Gastrocnemius medialis (tissue), 4 donors: ENCODE data around the gene RAB4B. TPM values are rescaled to one million over a fixed set of nuclear protein-coding genes. Genes with fewer than 3 reads are reported as not detected.
"Not testable (repeated sequence)": the region's sequence is repeated elsewhere in the genome, so short reads cannot be mapped to it uniquely, and the experiment has no call there.

ENCODE experiments used
- ATAC-seq, 2 donors: fragments of 150-250 bp; one replicate each; pipeline ENCODE4 v1.9.1; 2016
- DNase-seq, 2 donors: peaks; one replicate each; pipeline ENCODE4 v3.0.0-alpha.2; 2019
- H3K27ac ChIP-seq, 4 donors: fragments of 200-600 bp; sonication (generic); 1 replicate in 1 of 4; 2 replicates in 3 of 4; pipeline ENCODE4 v1.5.1; 2016 to 2018; ENCODE audit warnings: mild to moderate bottlenecking in 2 of 4, moderate library complexity in 1 of 4
- H3K27me3 ChIP-seq, 3 donors: fragments of 200-600 bp; sonication (generic) in 2 of 3; 1 replicate in 1 of 3; 2 replicates in 2 of 3; pipeline versions ENCODE4 v1.5.1 to v1.6.0; 2016 to 2019; ENCODE audit warnings: mild to moderate bottlenecking in 1 of 3, moderate library complexity in 1 of 3
- H3K36me3 ChIP-seq, 2 donors: fragments of 200-600 bp; sonication (generic) in 1 of 2; one replicate each; pipeline ENCODE4 v1.5.1; 2017 to 2018
- H3K4me1 ChIP-seq, 2 donors: fragments of 200-600 bp; sonication (generic) in 1 of 2; one replicate each; pipeline ENCODE4 v1.5.1; 2016 to 2017; ENCODE audit warnings: mild to moderate bottlenecking in 2 of 2
- H3K4me3 ChIP-seq, 4 donors: fragments of 200-600 bp; sonication (generic) in 3 of 4; 1 replicate in 1 of 4; 2 replicates in 3 of 4; pipeline ENCODE4 v1.5.1; 2016 to 2019; ENCODE audit warnings: mild to moderate bottlenecking in 2 of 4
- H3K9me3 ChIP-seq, 3 donors: fragments of 200-600 bp; sonication (generic) in 2 of 3; 1 replicate in 1 of 3; 2 replicates in 2 of 3; pipeline ENCODE4 v1.5.1; 2016 to 2019
- POLR2A ChIP-seq, 2 donors: fragments of 450-650 bp; IDR thresholded peaks; one replicate each; pipeline ENCODE4 v1.6.1; 2017; ENCODE audit warnings: antibody characterized with exemption in 2 of 2, mild to moderate bottlenecking in 2 of 2, moderate library complexity in 2 of 2
- in situ Hi-C, 4 donors: fragments of 200-750 bp; cut with MboI; loops; one replicate each; pipeline versions ENCODE4 v1.15.0 to v1.8.0; 2017; ENCODE audit warnings: low sequenced_read_pairs in 4 of 4
- intact Hi-C: fragments of 100-400 bp; cut with DNase I; formaldehyde crosslinking; loops from one replicate; pipeline ENCODE4 v1.15.1; 2023; ENCODE audit warnings: low total_unique reads
- total RNA-seq, 4 donors: library from RNA; depleted of rRNA; stranded (reverse); fragments of >200 nt; gene quantifications; one replicate each; pipeline versions ENCODE4 v1.1.0 to v1.2.3, GENCODE V29; 2016
- TF ChIP-seq, protein P1 (sequence below), 5 experiments: fragments of 450-650 bp in 3 of 5; fragments of 200-600 bp in 2 of 5; sonication (generic) in 2 of 5; IDR thresholded peaks in 4 of 5; conservative IDR thresholded peaks in 1 of 5; 1 replicate in 4 of 5; 2 replicates in 1 of 5; pipeline ENCODE4 v1.5.1; 2016 to 2019; ENCODE audit warnings: antibody characterized with exemption in 5 of 5, mild to moderate bottlenecking in 3 of 5, moderate library complexity in 3 of 5

The RAB4B gene
- total RNA-seq, 4 donors from 2014 or later: 14.9 to 27.2 (median 19.7) TPM

DNA sequence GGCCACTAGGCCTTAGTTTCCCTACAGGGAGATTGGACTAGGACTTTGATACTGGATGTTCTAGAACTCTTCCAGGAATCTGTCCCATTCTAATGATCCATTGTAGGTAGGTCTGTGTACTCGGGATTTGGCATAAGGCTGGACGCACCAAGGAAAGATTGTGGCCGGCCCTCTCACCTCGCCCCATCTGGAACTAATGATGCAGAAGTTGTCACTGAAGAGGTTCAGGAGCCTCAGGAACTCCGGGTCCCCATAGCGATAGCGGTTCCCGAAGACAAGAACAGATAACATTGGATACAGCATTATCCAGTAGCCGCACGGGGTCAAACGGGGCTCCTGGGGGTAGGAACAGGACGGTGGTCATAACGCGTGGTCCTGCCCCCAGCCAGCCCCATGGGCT lies 32.1 kb downstream of the RAB4B start:
- H3K4me1 ChIP-seq: peaks cover 35 to 40% of the 10 kb centered on the region in 2 donors
- ATAC-seq (no peak), DNase-seq (no peak)
- H3K27ac ChIP-seq: peak overlapping the region; percentile 56 to 75 (median 66)
- H3K27me3 ChIP-seq: no peaks in the 10 kb centered on the region
- H3K36me3 ChIP-seq: peaks cover 0 to 20% of the 10 kb centered on the region in 2 donors
- H3K4me3 ChIP-seq: peak overlapping the region; percentile 59 to 70 (median 60)
- TF ChIP-seq, protein P1, sequence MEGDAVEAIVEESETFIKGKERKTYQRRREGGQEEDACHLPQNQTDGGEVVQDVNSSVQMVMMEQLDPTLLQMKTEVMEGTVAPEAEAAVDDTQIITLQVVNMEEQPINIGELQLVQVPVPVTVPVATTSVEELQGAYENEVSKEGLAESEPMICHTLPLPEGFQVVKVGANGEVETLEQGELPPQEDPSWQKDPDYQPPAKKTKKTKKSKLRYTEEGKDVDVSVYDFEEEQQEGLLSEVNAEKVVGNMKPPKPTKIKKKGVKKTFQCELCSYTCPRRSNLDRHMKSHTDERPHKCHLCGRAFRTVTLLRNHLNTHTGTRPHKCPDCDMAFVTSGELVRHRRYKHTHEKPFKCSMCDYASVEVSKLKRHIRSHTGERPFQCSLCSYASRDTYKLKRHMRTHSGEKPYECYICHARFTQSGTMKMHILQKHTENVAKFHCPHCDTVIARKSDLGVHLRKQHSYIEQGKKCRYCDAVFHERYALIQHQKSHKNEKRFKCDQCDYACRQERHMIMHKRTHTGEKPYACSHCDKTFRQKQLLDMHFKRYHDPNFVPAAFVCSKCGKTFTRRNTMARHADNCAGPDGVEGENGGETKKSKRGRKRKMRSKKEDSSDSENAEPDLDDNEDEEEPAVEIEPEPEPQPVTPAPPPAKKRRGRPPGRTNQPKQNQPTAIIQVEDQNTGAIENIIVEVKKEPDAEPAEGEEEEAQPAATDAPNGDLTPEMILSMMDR (IDR thresholded peaks at IDR 0.05 in 4 of 5, conservative IDR thresholded peaks at IDR 0.05 in 1 of 5): no peak
- in situ Hi-C loops (loop anchor here in 1 of 4 donors (10.0 kb wide), 1 partner anchor 55 kb away; the partner anchor contains the start of genes ACTMAP and SNRPA), intact Hi-C loops (loop anchor here (5.0 kb wide), 1 partner anchor 322 kb away; no protein-coding TSS in a partner anchor)
- no peaks in the 10 kb centered on the region for H3K9me3 ChIP-seq

DNA sequence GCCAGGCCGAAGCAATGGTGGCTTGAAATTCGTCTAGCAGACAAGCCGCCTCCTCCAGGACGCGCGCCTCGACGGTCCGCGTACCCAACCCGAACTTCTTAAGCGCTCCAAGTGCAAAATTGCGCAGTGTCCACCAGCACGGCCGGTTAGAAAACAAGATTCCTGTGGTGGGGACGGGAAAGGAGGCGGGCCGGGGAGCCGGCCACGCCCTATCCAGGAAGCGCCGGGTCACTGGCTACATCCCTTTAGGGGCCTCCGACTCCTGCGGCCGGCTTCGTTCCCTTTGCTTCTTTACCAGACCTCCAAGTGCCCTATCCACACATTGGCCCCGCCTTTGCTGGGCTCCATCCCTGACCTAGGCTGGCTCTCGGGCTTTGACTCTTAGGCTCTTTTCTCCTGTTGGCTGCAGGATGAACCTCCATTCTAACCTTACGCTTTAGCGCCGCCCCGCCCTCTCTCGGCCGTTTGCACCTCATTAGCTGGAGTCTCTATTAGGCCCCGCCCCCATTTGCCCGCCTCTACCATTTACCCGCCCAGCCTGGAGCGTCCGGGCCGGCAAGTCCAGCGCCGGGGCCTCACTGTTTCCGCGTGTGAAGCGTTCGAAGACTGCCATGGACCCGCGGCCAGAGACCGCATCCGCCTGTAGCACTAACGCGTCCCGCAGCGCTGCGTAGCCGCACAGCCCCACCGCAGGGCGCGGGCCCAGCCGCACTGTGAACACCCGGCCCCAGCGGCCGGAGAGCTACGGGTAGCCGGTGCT lies 32.8 kb downstream of the RAB4B start:
- ATAC-seq (peak; percentile 91 to 95), DNase-seq (peak; percentile 52 to 74)
- H3K27me3 ChIP-seq, H3K9me3 ChIP-seq: not testable (repeated sequence)
- Histone ChIP-seq H3K4me1 (peaks cover 28 to 33% of the 10 kb centered on the region in 2 donors), H3K27ac (peak overlapping the region; percentile 57 to 75 (median 66)), H3K4me3 (peak overlapping the region; percentile 59 to 70 (median 60)), H3K36me3 (peaks cover 0 to 20% of the 10 kb centered on the region in 2 donors)
- intact Hi-C loops (loop anchor here (5.0 kb wide), 1 partner anchor 321 kb away; no protein-coding TSS in a partner anchor), in situ Hi-C loops (loop anchor here in 1 of 4 donors (10.0 kb wide), 1 partner anchor 56 kb away; the partner anchor contains the start of genes ACTMAP and SNRPA)

DNA sequence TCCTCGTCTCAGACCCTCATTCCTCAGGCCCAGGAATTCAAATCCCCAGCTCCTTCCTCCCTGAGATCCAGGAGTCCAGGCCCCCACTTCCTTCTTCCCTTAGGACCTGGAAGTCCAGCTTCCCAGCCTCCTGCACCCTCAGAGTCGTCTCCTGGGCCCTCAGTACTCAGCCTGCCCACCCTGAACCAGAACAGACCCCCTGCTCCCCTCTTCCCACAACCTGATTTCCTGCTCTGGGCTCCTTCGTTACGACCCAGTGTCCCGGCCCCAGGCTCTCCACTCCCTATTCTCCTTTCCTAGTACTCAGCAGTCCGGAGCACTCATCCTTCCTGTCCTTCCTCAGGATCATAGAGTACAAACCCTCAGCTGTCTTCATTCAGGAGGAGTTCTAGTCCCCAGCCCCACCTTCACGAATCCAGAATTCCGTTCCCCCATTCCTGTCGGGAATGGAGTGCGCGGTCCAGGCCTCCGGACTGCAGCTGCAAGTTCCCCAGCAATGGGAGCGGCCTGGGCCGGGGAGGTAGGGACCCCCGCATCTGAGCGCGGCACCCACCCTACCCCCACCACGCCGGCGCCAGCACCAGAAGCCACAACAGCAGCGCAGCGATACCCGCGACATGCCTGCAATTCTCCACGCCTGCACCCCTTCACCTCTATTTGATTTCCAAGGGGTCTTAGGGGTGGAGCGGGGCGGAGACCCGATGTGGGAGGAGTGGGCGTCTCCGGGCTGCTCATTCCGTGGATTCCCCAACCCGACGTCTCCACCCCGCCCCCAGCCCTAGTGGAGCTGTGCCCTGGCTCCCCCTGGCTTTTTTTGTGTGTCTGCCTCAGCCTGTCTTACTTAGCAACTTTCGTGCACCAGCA lies 33.7 kb downstream of the RAB4B start:
- intact Hi-C loops: loop anchor here (5.0 kb wide), 1 partner anchor 321 kb away; no protein-coding TSS in a partner anchor
- ATAC-seq: no peak
- in situ Hi-C loops: loop anchor here in 1 of 4 donors (10.0 kb wide), 1 partner anchor 57 kb away; the partner anchor contains the start of genes ACTMAP and SNRPA

DNA sequence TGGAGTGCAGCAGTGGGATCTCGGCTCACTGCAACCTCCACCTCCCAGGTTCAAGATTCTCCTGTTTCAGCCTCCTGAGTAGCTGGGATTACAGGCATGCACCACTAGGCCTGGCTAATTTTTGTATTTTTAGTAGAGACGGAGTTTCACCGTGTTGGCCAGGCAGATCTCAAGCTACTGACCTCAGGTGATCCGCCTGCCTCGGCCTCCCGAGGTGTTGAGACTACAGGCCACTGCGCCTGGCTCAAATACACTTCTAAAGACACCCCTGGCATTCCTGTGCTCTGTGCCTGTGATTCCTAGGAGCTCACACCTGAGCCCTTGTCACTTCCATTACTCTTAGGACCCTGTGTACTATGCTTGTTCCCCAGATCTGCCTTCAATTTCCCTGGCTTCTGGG lies 34.5 kb downstream of the RAB4B start:
- intact Hi-C loops (loop anchor here (5.0 kb wide), 1 partner anchor 320 kb away; no protein-coding TSS in a partner anchor), in situ Hi-C loops (loop anchor here in 1 of 4 donors (10.0 kb wide), 1 partner anchor 58 kb away; the partner anchor contains the start of genes ACTMAP and SNRPA)
- H3K9me3 ChIP-seq, H3K27me3 ChIP-seq, H3K27ac ChIP-seq, H3K4me3 ChIP-seq, ATAC-seq, DNase-seq: not testable (repeated sequence)
- Histone ChIP-seq H3K36me3 (peaks cover 0 to 12% of the 10 kb centered on the region in 2 donors), H3K4me1 (peaks cover 14 to 16% of the 10 kb centered on the region in 2 donors)

More for the DNA sequence above, 33.7 kb downstream of the RAB4B start:
- H3K4me1 ChIP-seq: peaks cover 20 to 24% of the 10 kb centered on the region in 2 donors
- peak overlapping the region; percentile 59 to 70 (median 60) for H3K4me3 ChIP-seq
- no peaks in the 10 kb centered on the region for H3K9me3 ChIP-seq
- DNase-seq: no peak
- H3K27ac ChIP-seq: peak overlapping the region; percentile 57 to 75 (median 62)
- peaks cover 0 to 20% of the 10 kb centered on the region in 2 donors for H3K36me3 ChIP-seq
- H3K27me3 ChIP-seq: no peaks in the 10 kb centered on the region
- TF ChIP-seq POLR2A (IDR thresholded peaks at IDR 0.05): no peak
- TF ChIP-seq, protein P1 (IDR thresholded peaks at IDR 0.05 in 4 of 5, conservative IDR thresholded peaks at IDR 0.05 in 1 of 5): no peak

DNA sequence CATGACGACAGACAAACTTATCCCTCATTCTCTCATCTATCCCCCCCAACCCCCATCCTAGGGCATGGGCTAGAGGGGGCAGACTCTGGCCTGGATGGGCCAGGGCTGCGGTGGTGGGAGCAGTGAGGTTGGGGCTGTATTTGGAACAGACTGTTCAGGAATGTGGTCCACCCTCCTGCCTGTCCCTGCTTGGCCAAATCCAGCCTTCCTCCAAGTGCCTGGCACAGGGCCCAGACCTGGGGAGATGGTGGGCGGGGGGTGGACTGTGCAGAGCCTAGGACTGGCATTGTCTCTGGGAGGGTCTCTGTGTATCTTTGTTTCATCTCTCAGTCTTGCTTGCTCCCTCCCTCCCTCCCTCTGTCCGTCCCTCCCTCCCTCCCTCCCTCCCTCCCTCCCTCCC lies 35.1 kb downstream of the RAB4B start:
- no peaks in the 10 kb centered on the region for H3K27me3 ChIP-seq
- no peak for TF ChIP-seq POLR2A (IDR thresholded peaks at IDR 0.05)
- ATAC-seq (no peak), DNase-seq (no peak)
- H3K36me3 ChIP-seq: peaks cover 0 to 6% of the 10 kb centered on the region in 2 donors
- no peak overlapping the region for H3K4me3 ChIP-seq
- in situ Hi-C loops: loop anchor here in 1 of 4 donors (10.0 kb wide), 1 partner anchor 58 kb away; the partner anchor contains the start of genes ACTMAP and SNRPA
- peaks cover 13 to 14% of the 10 kb centered on the region in 2 donors for H3K4me1 ChIP-seq
- intact Hi-C loops: loop anchor here (5.0 kb wide), 1 partner anchor 319 kb away; no protein-coding TSS in a partner anchor
- no peaks in the 10 kb centered on the region for H3K9me3 ChIP-seq
- H3K27ac ChIP-seq: no peak overlapping the region
